GM18519 (cell line): ENCODE measurements around the gene GEMIN7.

Experiments used
- ATAC-seq: cut with Tn5 transposase; IDR thresholded peaks from one replicate; pipeline ENCODE4 v1.9.1; 2021; ENCODE audit warnings: mild to moderate bottlenecking, moderate library complexity; ENCODE audit not compliant: unreplicated experiment, low FRiP score

GEMIN7 gene

GRCh38 chr19:45125360-45125759 is 46.3 kb downstream of the GEMIN7 start:
- no peak for ATAC-seq

GRCh38 chr19:45125975-45126493 is 47.0 kb downstream of the GEMIN7 start:
- ATAC-seq: no peak

GRCh38 chr19:45126654-45127053 is 47.6 kb downstream of the GEMIN7 start:
- ATAC-seq: no peak

DNA sequence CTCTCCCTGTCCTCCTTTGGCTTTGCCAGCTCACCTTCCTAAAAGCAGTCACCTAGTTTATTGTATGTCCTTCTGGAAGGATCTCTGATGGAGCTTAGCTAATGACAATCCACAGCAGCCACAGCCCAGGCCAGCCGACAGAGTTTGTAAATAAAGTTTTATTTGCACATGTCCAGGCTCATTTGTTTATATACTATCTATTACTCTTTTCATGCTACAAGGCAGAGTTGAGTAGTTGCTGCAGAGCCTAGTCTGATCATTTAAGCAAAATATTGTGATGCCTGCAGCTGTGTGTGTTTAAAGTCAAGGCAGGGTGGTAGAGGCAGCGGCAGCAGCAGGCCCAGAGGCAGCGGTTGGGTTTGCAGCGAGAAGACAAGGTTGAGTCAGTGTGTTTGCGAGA is 49.1 kb downstream of the GEMIN7 start:
- ATAC-seq: no peak

GRCh38 chr19:45128806-45129205 is 49.7 kb downstream of the GEMIN7 start:
- ATAC-seq: no peak

DNA sequence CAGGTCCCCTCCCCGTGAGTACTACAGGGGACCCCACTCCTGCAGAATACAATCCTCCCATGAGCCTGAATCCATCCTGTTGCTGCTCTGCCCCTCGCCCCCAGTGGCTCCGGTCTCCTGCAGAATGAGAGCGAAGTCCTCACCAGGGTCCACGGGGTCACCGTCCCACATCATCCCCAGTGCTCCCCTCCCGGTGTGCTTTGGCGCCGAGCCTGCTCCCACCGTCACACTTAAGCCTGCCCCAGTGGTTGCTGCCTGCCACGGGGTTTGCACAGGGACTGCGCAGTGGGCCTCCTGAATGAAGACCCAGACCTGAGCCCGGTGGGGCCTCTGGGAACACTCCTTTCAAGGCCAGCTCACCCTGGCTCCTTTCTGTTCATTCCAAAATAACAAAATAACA is 51.2 kb downstream of the GEMIN7 start:
- no peak for ATAC-seq

DNA sequence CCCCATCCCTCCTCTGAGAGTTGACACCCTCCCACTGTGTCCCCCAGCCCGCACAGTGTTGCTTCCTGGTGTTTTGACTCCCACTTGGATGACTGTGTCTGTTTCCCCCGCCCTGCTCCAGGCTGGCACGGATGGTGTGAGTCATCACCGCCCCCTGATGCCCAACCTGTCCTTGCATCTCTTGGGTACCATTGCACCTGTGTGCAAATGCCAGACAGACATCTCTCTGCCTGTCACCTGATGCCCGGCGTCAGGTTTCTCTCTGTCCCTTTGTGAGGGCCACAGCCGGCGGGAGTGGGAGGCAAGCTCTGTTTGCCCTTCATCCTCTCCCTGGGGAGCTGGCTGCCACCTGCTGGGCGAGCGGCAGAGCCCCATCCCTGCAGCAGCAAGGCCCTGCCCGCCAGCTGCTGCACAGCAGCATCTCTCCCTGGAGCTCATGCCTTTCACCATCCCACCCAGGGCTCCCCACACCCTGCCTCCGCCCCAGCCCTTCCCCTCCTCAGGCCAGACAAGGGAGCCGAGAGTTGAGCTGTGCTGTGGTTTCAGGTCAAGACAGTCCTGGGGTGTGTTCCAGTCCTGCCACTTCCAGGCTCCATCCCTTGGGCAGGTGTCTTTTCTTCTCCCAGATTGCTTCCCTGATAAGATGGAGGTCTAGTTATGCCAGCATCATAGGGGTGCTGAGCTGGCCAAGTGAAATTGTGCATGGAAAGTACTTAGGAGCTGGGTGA is 52.0 kb downstream of the GEMIN7 start:
- ATAC-seq: no peak

DNA sequence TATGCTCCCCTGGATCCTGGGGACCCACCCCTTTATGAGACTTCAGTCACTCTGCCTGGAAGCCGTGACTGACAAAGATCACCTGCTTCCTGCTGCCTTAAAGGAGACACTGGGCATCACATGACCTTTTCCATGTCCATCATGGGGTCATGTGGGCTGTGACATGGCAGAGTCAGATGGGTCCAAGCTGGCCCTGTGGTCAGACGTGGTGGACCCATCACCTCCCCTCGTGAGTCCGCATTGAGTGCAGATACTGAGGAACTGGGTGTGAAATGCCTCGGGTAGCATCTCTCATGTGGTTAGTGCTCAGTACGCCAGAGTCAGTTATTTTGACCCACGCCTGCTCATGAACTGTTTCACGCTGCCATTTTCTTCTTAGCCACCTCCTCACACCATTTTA is 54.6 kb downstream of the GEMIN7 start:
- ATAC-seq: no peak

GRCh38 chr19:45135176-45135885 is 56.3 kb downstream of the GEMIN7 start:
- ATAC-seq: no peak

- no peak for ATAC-seq
These were observed 57.6 kb downstream of the GEMIN7 start for GRCh38 chr19:45136507-45137178.

- ATAC-seq: peak; percentile 54
These were observed 58.2 kb downstream of the GEMIN7 start for GRCh38 chr19:45137179-45137761.

GRCh38 chr19:45138303-45138751 is 59.3 kb downstream of the GEMIN7 start:
- no peak for ATAC-seq

DNA sequence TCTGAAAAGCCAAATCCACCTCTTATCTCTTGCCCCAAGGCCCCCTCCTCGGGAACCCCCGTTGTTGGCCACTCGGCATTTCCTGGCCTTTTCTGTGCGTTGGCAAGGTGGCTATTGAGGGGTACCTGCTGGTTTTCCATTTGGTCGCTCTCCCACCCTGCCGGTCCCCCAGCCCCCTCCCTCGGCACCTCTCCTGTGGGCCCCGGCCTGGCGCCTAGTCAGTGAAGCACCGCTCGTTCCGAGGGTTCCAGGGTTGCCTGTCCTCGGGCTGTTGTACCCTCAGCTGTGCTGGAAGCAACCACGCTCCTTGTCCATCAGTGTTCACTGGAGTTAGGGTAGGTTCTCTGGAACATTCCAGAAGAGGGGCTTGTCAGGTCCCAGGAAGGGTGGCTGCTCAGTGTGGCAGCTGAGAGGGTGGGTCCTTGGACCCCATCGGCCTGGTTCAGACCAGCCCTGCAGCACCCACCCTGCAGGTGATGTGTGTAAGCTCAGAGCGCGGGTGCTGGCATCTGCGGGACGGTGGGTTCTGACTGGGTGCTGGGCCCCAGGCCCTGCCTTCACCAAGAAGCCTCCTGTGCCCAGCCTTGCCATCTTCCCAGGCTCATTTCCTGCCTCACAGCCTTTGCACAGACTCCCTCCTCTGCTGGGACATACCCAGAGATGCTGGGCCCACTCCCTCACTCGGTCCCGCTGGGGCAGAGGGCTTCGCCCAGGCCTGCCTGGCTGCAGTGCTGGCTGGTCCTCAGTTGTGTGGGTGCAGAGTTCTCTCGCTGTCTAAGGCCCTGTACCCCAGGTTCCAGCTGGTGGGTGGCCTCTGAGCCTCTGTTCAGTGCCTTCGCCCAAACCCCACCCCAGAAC is 60.5 kb downstream of the GEMIN7 start:
- ATAC-seq: no peak

GRCh38 chr19:45140144-45140503 is 61.1 kb downstream of the GEMIN7 start:
- no peak for ATAC-seq

DNA sequence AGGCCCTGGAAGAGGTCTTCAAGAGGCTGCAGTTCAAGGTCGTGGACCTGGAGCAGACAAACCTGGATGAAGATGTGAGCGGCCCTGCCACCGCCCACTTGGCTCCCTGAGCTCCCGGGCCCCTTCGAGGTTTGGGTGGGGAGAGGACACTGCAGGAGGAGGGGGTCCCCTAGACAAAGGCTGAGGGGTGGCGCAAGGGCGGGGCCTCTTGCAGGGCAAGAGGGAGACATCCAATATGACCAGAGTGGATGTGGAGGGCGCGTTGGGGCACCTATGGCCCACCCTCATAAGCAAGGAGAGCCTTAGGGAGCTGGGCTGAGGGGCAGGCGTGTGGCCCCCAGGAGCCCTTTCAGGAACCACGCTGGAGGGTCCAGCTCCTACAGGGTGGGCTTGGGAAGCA is 61.5 kb downstream of the GEMIN7 start:
- no peak for ATAC-seq
